IMR-90 (cell line): Measurements from ENCODE around the gene PPP6R1.
"Not testable (repeated sequence)": the region's sequence is repeated elsewhere in the genome, so short reads cannot be mapped to it uniquely, and the experiment has no call there.

ENCODE experiments used
- BHLHE40 ChIP-seq: fragments of 150-350 bp; IDR thresholded peaks from 2 replicates; pipeline ENCODE4 v1.6.1; 2016; ENCODE audit warnings: mild to moderate bottlenecking, low read depth, low read length
- CTCF ChIP-seq: conservative IDR thresholded peaks from 2 replicates; pipeline ENCODE4 v1.5.1; 2012; ENCODE audit warnings: mild to moderate bottlenecking, low read depth, low read length, improper control_type of control experiment
- MXI1 ChIP-seq: IDR thresholded peaks from 2 replicates; pipeline ENCODE4 v1.6.1; 2012; ENCODE audit warnings: low read depth, mild to moderate bottlenecking, low read length, moderate library complexity, borderline replicate concordance
- POLR2A ChIP-seq: IDR thresholded peaks from 2 replicates; pipeline ENCODE4 v1.6.1; 2012; ENCODE audit warnings: mild to moderate bottlenecking, low read depth, low read length
- RAD21 ChIP-seq: IDR thresholded peaks from 2 replicates; pipeline ENCODE4 v1.6.1; 2012; ENCODE audit warnings: low read length, improper control_type of control experiment
- RCOR1 ChIP-seq: IDR thresholded peaks from 2 replicates; pipeline ENCODE4 v1.6.1; 2012; ENCODE audit warnings: mild to moderate bottlenecking, low read length, improper control_type of control experiment; ENCODE audit not compliant: insufficient replicate concordance
- USF2 ChIP-seq: fragments of 150-350 bp; IDR thresholded peaks from 2 replicates; pipeline ENCODE4 v1.6.1; 2017; ENCODE audit warnings: mild to moderate bottlenecking, antibody characterized with exemption, low read length, low read depth

- not testable (repeated sequence) for TF ChIP-seq CTCF, USF2, RCOR1, POLR2A, MXI1, BHLHE40, RAD21
These were observed 34.0 kb downstream of the PPP6R1 start for GRCh38 chr19:55224679-55225414.
